ENCODE measurements around the gene TOPBP1. TPM values are rescaled to one million over a fixed set of nuclear protein-coding genes. Genes with fewer than 3 reads are reported as not detected.

Gene TOPBP1
- total and polyA plus RNA-seq, 2 donors (not counting 3 experiments of a cell fraction or from before 2014, with no cell fraction given): 23.3 to 42.2 TPM

GRCh38 chr3:133706033-133706432 is 44.3 kb upstream of the TOPBP1 start:
- no peak for TF ChIP-seq POLR2A (IDR thresholded peaks at IDR 0.05; ENCODE audit: low read depth, low read length)
- TF ChIP-seq CTCF (IDR thresholded peaks at IDR 0.05; ENCODE audit: extremely low read depth in 1 of 2, insufficient read depth in 1 of 2, low read depth in 1 of 2, low read length in 2 of 2): no peak
- no peak for TF ChIP-seq JUN (IDR thresholded peaks at IDR 0.05; ENCODE audit: borderline replicate concordance, insufficient read depth, insufficient read length, low read depth)
- TF ChIP-seq EZH2 (IDR thresholded peaks at IDR 0.05; ENCODE audit: borderline replicate concordance, low read depth, low read length, severe bottlenecking): no peak
- TF ChIP-seq MAX (IDR thresholded peaks at IDR 0.05; ENCODE audit: insufficient read depth, insufficient read length): no peak
- no peak for TF ChIP-seq MYC (IDR thresholded peaks at IDR 0.05; ENCODE audit: low read depth, low read length)
- TF ChIP-seq GATA2 (IDR thresholded peaks at IDR 0.05; ENCODE audit: insufficient read depth, insufficient read length, low read depth, low read length): no peak
- no peak for TF ChIP-seq FOS (IDR thresholded peaks at IDR 0.05; ENCODE audit: borderline replicate concordance, insufficient read depth, low read length)
- H3K27ac ChIP-seq (ENCODE audit: insufficient read depth, low read depth, low read length): no peak overlapping the region
- H4K20me1 ChIP-seq (replicated peaks; ENCODE audit: control insufficient read depth, extremely low read depth, insufficient read depth, low read length): no peaks in the 10 kb centered on the region
- no TSS peak for BruUV-seq (replicated peaks)
- H3K4me3 ChIP-seq (replicated peaks in 1 of 3; ENCODE audit: insufficient read depth in 1 of 3, low read depth in 1 of 3, low read length in 3 of 3): no peak overlapping the region
- no peaks in the 10 kb centered on the region for H3K9me3 ChIP-seq (replicated peaks; ENCODE audit: control insufficient read depth, insufficient read depth, low read length)
- no peaks in the 10 kb centered on the region for H3K4me1 ChIP-seq (ENCODE audit: control insufficient read depth, extremely low read depth, insufficient read depth, low read length)
- H3K79me2 ChIP-seq (ENCODE audit: control insufficient read depth, insufficient read depth, low read length): no peaks in the 10 kb centered on the region
- H3K36me3 ChIP-seq (ENCODE audit: control insufficient read depth in 2 of 2, extremely low read depth in 1 of 2, insufficient read depth in 2 of 2, low read length in 2 of 2): no peaks in the 10 kb centered on the region
- POLR2A ChIA-PET: no interaction called here
- intact Hi-C loops (cut with micrococcal nuclease) (no loop called here), dilution Hi-C loops (cut with MboI; ENCODE audit: extremely low pct_ligation_motif_present, low sequenced_read_pairs) (no loop called here)
- CTCF ChIA-PET: no interaction called here
- FAIRE-seq (no peak), DNase-seq (ENCODE audit: low read depth, low spot score) (no peak)
- H3K4me2 ChIP-seq (ENCODE audit: insufficient read depth, low read length): no peak overlapping the region
- H2AFZ ChIP-seq (ENCODE audit: low read depth, low read length): no peak overlapping the region
- no peak overlapping the region for H3K9ac ChIP-seq (replicated peaks; ENCODE audit: extremely low read depth, insufficient read depth, low read length)
- H3K9me1 ChIP-seq (replicated peaks; ENCODE audit: control insufficient read depth, extremely low read depth, insufficient read depth, low read length): no peaks in the 10 kb centered on the region
- H3K27me3 ChIP-seq (ENCODE audit: control insufficient read depth in 2 of 2, insufficient read depth in 2 of 2, low read length in 2 of 2): peaks cover 11 to 16% of the 10 kb centered on the region in 2 experiments
